ENCODE data around the gene ARNT2. TPM values are rescaled to one million over a fixed set of nuclear protein-coding genes. Genes with fewer than 3 reads are reported as not detected.

ARNT2 gene
- total and polyA plus RNA-seq, 2 experiments from 2014 or later, result 4.6 to 11.6 TPM

DNA sequence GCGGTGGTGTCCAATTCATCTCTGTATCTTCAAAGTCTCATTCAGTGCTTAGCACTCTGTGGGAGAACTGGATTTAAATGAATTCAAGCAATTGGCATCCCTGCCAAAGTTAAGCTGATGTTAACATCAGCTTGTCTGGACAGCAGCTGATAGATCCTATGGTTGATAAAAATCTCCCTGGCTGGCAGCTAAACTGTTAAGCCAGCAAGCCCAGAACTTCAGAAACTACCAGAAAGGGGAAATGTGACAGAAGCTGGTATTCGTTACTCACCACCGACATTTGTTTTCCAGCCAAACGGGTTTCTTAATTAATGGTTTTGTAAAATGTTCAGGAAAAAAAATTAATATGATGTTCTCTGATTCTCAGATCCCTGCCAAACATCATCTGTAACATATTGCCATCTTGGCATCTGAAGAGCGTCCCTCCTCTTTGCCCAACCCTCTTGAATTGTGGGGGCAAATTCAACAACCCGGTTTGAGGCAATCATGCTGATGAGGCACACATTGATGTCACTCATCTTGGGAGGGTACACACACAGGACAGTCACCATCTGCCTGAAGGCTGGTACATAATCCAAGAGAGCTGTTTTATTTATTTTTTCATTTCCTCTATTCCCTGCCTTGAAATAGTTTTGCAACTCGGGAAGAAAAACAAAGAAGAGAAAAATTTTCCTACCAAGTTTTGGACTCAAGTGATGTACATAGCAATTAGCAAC is 214.7 kb downstream of the ARNT2 start (continued):
- TF ChIP-seq, protein P1, sequence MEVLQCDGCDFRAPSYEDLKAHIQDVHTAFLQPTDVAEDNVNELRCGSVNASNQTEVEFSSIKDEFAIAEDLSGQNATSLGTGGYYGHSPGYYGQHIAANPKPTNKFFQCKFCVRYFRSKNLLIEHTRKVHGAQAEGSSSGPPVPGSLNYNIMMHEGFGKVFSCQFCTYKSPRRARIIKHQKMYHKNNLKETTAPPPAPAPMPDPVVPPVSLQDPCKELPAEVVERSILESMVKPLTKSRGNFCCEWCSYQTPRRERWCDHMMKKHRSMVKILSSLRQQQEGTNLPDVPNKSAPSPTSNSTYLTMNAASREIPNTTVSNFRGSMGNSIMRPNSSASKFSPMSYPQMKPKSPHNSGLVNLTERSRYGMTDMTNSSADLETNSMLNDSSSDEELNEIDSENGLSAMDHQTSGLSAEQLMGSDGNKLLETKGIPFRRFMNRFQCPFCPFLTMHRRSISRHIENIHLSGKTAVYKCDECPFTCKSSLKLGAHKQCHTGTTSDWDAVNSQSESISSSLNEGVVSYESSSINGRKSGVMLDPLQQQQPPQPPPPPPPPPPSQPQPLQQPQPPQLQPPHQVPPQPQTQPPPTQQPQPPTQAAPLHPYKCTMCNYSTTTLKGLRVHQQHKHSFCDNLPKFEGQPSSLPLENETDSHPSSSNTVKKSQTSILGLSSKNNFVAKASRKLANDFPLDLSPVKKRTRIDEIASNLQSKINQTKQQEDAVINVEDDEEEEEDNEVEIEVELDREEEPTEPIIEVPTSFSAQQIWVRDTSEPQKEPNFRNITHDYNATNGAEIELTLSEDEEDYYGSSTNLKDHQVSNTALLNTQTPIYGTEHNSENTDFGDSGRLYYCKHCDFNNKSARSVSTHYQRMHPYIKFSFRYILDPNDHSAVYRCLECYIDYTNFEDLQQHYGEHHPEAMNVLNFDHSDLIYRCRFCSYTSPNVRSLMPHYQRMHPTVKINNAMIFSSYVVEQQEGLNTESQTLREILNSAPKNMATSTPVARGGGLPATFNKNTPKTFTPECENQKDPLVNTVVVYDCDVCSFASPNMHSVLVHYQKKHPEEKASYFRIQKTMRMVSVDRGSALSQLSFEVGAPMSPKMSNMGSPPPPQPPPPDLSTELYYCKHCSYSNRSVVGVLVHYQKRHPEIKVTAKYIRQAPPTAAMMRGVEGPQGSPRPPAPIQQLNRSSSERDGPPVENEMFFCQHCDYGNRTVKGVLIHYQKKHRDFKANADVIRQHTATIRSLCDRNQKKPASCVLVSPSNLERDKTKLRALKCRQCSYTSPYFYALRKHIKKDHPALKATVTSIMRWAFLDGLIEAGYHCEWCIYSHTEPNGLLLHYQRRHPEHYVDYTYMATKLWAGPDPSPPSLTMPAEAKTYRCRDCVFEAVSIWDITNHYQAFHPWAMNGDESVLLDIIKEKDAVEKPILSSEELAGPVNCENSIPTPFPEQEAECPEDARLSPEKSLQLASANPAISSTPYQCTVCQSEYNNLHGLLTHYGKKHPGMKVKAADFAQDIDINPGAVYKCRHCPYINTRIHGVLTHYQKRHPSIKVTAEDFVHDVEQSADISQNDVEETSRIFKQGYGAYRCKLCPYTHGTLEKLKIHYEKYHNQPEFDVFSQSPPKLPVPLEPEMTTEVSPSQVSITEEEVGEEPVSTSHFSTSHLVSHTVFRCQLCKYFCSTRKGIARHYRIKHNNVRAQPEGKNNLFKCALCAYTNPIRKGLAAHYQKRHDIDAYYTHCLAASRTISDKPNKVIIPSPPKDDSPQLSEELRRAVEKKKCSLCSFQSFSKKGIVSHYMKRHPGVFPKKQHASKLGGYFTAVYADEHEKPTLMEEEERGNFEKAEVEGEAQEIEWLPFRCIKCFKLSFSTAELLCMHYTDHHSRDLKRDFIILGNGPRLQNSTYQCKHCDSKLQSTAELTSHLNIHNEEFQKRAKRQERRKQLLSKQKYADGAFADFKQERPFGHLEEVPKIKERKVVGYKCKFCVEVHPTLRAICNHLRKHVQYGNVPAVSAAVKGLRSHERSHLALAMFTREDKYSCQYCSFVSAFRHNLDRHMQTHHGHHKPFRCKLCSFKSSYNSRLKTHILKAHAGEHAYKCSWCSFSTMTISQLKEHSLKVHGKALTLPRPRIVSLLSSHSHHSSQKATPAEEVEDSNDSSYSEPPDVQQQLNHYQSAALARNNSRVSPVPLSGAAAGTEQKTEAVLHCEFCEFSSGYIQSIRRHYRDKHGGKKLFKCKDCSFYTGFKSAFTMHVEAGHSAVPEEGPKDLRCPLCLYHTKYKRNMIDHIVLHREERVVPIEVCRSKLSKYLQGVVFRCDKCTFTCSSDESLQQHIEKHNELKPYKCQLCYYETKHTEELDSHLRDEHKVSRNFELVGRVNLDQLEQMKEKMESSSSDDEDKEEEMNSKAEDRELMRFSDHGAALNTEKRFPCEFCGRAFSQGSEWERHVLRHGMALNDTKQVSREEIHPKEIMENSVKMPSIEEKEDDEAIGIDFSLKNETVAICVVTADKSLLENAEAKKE (CRISPR knock-in tag; IDR thresholded peaks at IDR 0.05), result no peak

GRCh38 chr15:80619680-80620079 is 215.5 kb downstream of the ARNT2 start:
- Mint-ChIP-seq H3K4me3 (no peak overlapping the region), H3K9me3 (peaks cover 3% of the 10 kb centered on the region; the same call in 2 of the 3 replicates), H3K27me3 (ENCODE audit: insufficient read depth, low read depth, poor library complexity) (no peaks in the 10 kb centered on the region), H3K36me3 (ENCODE audit: low read depth) (no peaks in the 10 kb centered on the region; the same call in 2 of the 3 replicates), H3K27ac (no peak overlapping the region), H3K4me1 (no peaks in the 10 kb centered on the region)
- Histone ChIP-seq H3K4me3 (no peak overlapping the region), H2AFZ (no peak overlapping the region), H3K36me3 (ENCODE audit: insufficient read depth) (no peaks in the 10 kb centered on the region), H3F3A (replicated peaks; ENCODE audit: low read depth) (no peaks in the 10 kb centered on the region), H3K27me3 (ENCODE audit: insufficient read depth) (no peaks in the 10 kb centered on the region), H3K27ac (ENCODE audit: low read depth) (no peak overlapping the region), H3K9me2 (ENCODE audit: insufficient read depth) (peaks cover 5% of the 10 kb centered on the region; the same call in 1 of the 2 replicates), H3K4me2 (no peak overlapping the region), H4K20me1 (replicated peaks; ENCODE audit: insufficient read depth) (no peaks in the 10 kb centered on the region), H3K4me1 (ENCODE audit: insufficient read depth) (no peaks in the 10 kb centered on the region), H3K79me2 (replicated peaks; ENCODE audit: insufficient read depth) (no peaks in the 10 kb centered on the region)
- DNase-seq (ENCODE audit: low spot score) (no peak), ATAC-seq (no peak)
- TF ChIP-seq CREB1 (CRISPR knock-in tag; IDR thresholded peaks at IDR 0.05; ENCODE audit: low read depth), result no peak
- peak; percentile 15 to 31; a peak in 1 of 4 replicates for TF ChIP-seq CTCF (conservative IDR thresholded peaks at IDR 0.05; ENCODE audit: low read depth in 2 of 2)
